H1 (cell line): ENCODE results near the gene CCDC12. TPM values are rescaled to one million over a fixed set of nuclear protein-coding genes. Genes with fewer than 3 reads are reported as not detected.

Experiments
- CTCF ChIA-PET: fragments of 300-600 bp; sonication (Branson Sonifier 250); formaldehyde crosslinking; loops from one replicate; lab custom pipeline; 2021; ENCODE audit not compliant: partially characterized antibody; lab: Charles Lee
- POLR2A ChIA-PET: fragments of 300-600 bp; sonication (Branson Sonifier 250); formaldehyde crosslinking; loops from one replicate; lab custom pipeline; 2021; ENCODE audit warnings: inconsistent platforms; ENCODE audit not compliant: partially characterized antibody; lab: Charles Lee
- DNase-seq, 2 experiments: peaks; one replicate each; pipeline versions ENCODE4 v3.0.0 to v3.0.0-alpha.2; 2010 to 2022; ENCODE audit warnings: low spot score in 2 of 2, low read depth in 1 of 2, mixed read lengths in 1 of 2
- FAIRE-seq: peaks from 2 replicates; lab custom pipeline; 2011; peaks lifted over from hg19 to GRCh38; lab: Jason Lieb, UNC
- H2AFZ ChIP-seq: 2 replicates; pipeline ENCODE4 v1.8.1; 2012; ENCODE audit warnings: low read length, inconsistent platforms
- H2AK5ac ChIP-seq: 2 replicates; pipeline ENCODE4 v1.6.1; 2013; ENCODE audit warnings: low read depth, low read length
- H2BK120ac ChIP-seq: replicated peaks from 2 replicates; pipeline ENCODE3; 2013; ENCODE audit warnings: low read depth, low read length, inconsistent platforms
- H2BK12ac ChIP-seq: 2 replicates; pipeline ENCODE4 v1.6.1; 2013; ENCODE audit warnings: low read depth, low read length
- H2BK15ac ChIP-seq: 2 replicates; pipeline ENCODE4 v1.6.1; 2013; ENCODE audit warnings: low read length
- H2BK20ac ChIP-seq: 2 replicates; pipeline ENCODE4 v1.6.1; 2013; ENCODE audit warnings: low read length
- H2BK5ac ChIP-seq: 2 replicates; pipeline ENCODE4 v1.6.1; 2013; ENCODE audit warnings: low read depth, low read length
- H3K14ac ChIP-seq: 2 replicates; pipeline ENCODE4 v1.6.1; 2013; ENCODE audit warnings: inconsistent platforms; ENCODE audit not compliant: insufficient read length
- H3K18ac ChIP-seq: 2 replicates; pipeline ENCODE4 v1.6.1; 2013; ENCODE audit warnings: low read length; ENCODE audit errors: extremely low read depth
- H3K23ac ChIP-seq: 2 replicates; pipeline ENCODE4 v1.6.1; 2013; ENCODE audit warnings: inconsistent platforms; ENCODE audit not compliant: insufficient read length
- H3K23me2 ChIP-seq: 2 replicates; pipeline ENCODE4 v1.6.1; 2013; ENCODE audit warnings: low read depth, low read length
- H3K27ac ChIP-seq: 2 replicates; pipeline ENCODE4 v1.6.1; 2011; ENCODE audit warnings: low read depth, low read length, inconsistent platforms
- H3K27me3 ChIP-seq, 4 experiments: replicated peaks in 1 of 4; 1 replicate in 1 of 4; 2 replicates in 3 of 4; pipeline versions ENCODE4 v1.6.1 to v1.8.1; 2011 to 2013; ENCODE audit warnings: low read length in 3 of 4, mild to moderate bottlenecking in 3 of 4, inconsistent platforms in 2 of 4, mixed read lengths in 2 of 4, moderate library complexity in 1 of 4; ENCODE audit not compliant: control insufficient read depth in 3 of 4, insufficient read depth in 3 of 4; ENCODE audit errors: extremely low read depth in 1 of 4
- H3K36me3 ChIP-seq, 4 experiments: 2 replicates each; pipeline versions ENCODE4 v1.6.1 to v1.8.1; 2011 to 2013; ENCODE audit warnings: mild to moderate bottlenecking in 4 of 4, low read length in 3 of 4, moderate library complexity in 2 of 4, control low read depth in 1 of 4, inconsistent platforms in 1 of 4; ENCODE audit not compliant: insufficient read depth in 4 of 4, control insufficient read depth in 2 of 4
- H3K4ac ChIP-seq: replicated peaks from 2 replicates; pipeline ENCODE3; 2013; ENCODE audit warnings: low read length, low read depth, mixed read lengths, inconsistent platforms; ENCODE audit not compliant: insufficient read length
- H3K4me1 ChIP-seq, 4 experiments: replicated peaks in 1 of 4; 1 replicate in 1 of 4; 2 replicates in 3 of 4; pipeline versions ENCODE4 v1.6.1 to v1.8.1; 2011 to 2013; ENCODE audit warnings: low read length in 3 of 4, inconsistent platforms in 2 of 4, mixed read lengths in 1 of 4; ENCODE audit not compliant: insufficient read depth in 4 of 4, control insufficient read depth in 3 of 4
- H3K4me2 ChIP-seq, 2 experiments: 2 replicates each; pipeline versions ENCODE4 v1.6.1 to v1.8.1; 2011 to 2013; ENCODE audit warnings: low read depth in 2 of 2, low read length in 2 of 2, control low read depth in 1 of 2, inconsistent platforms in 1 of 2, mild to moderate bottlenecking in 1 of 2; ENCODE audit not compliant: insufficient read depth in 1 of 2
- H3K4me3 ChIP-seq, 4 experiments: fragments of 200-600, 300-600 bp in 1 of 4; sonication (generic), shearing (Covaris generic), sonication (Bioruptor Twin) in 1 of 4; 2 replicates each; pipeline versions ENCODE4 v1.5.1 to v1.8.1; 2011 to 2016; ENCODE audit warnings: low read length in 4 of 4, low read depth in 3 of 4, control low read depth in 2 of 4, inconsistent platforms in 2 of 4, mild to moderate bottlenecking in 2 of 4, mixed read lengths in 1 of 4, moderate library complexity in 1 of 4; ENCODE audit not compliant: insufficient read depth in 2 of 4; ENCODE audit errors: extremely low read depth in 1 of 4
- H3K56ac ChIP-seq: replicated peaks from 2 replicates; pipeline ENCODE3; 2013; ENCODE audit warnings: low read depth, mild to moderate bottlenecking, mixed read lengths, low read length, inconsistent platforms; ENCODE audit not compliant: insufficient read length
- H3K79me1 ChIP-seq: 2 replicates; pipeline ENCODE4 v1.6.1; 2013; ENCODE audit warnings: low read depth, low read length, control low read depth
- H3K79me2 ChIP-seq, 2 experiments: 2 replicates each; pipeline versions ENCODE4 v1.6.1 to v1.8.1; 2012 to 2013; ENCODE audit warnings: low read length in 2 of 2, mild to moderate bottlenecking in 2 of 2, inconsistent platforms in 1 of 2; ENCODE audit not compliant: insufficient read depth in 2 of 2, control insufficient read depth in 1 of 2
- H3K9ac ChIP-seq, 4 experiments: replicated peaks in 1 of 4; 1 replicate in 1 of 4; 2 replicates in 3 of 4; pipeline versions ENCODE4 v1.6.1 to v1.8.1; 2011 to 2013; ENCODE audit warnings: low read depth in 3 of 4, low read length in 3 of 4, control low read depth in 2 of 4, mild to moderate bottlenecking in 2 of 4, moderate library complexity in 2 of 4, inconsistent platforms in 1 of 4; ENCODE audit errors: extremely low read depth in 1 of 4
- H3K9me3 ChIP-seq, 2 experiments: 2 replicates each; pipeline versions ENCODE4 v1.6.1 to v1.8.1; 2012 to 2013; ENCODE audit warnings: mild to moderate bottlenecking in 2 of 2, moderate library complexity in 2 of 2, control low read depth in 1 of 2, inconsistent platforms in 1 of 2, low read depth in 1 of 2, low read length in 1 of 2, mixed read lengths in 1 of 2; ENCODE audit not compliant: insufficient read depth in 2 of 2
- H4K20me1 ChIP-seq, 2 experiments: replicated peaks in 1 of 2; 2 replicates each; pipeline versions ENCODE3 to v1.8.1; 2011 to 2013; ENCODE audit warnings: inconsistent platforms in 2 of 2, low read length in 2 of 2, mild to moderate bottlenecking in 1 of 2; ENCODE audit not compliant: insufficient read depth in 2 of 2, control insufficient read depth in 1 of 2
- H4K5ac ChIP-seq: 2 replicates; pipeline ENCODE4 v1.6.1; 2013; ENCODE audit warnings: low read length, low read depth, mixed read lengths, inconsistent platforms; ENCODE audit not compliant: insufficient read length
- H4K8ac ChIP-seq: 2 replicates; pipeline ENCODE4 v1.8.0; 2013; ENCODE audit warnings: mild to moderate bottlenecking, moderate library complexity, low read length, inconsistent platforms; ENCODE audit not compliant: insufficient read depth; ENCODE audit errors: extremely low read depth
- H4K91ac ChIP-seq: replicated peaks from 2 replicates; pipeline ENCODE3; 2013; ENCODE audit warnings: low read length, mixed read lengths, inconsistent platforms; ENCODE audit not compliant: insufficient read length
- MAFK ChIP-seq: IDR thresholded peaks from 2 replicates; pipeline ENCODE4 v1.6.1; 2012; ENCODE audit warnings: low read depth, mild to moderate bottlenecking, improper control_type of control experiment, low read length
- TEAD4 ChIP-seq: IDR thresholded peaks from 2 replicates; pipeline ENCODE4 v1.6.1; 2012; ENCODE audit warnings: low read depth, low read length, inconsistent platforms, mixed read lengths
- WGBS, 2 experiments: shearing (Covaris generic) in 1 of 2; methylation state at CpG; one replicate each; pipeline versions ENCODE4 v1.1.6 to v1.1.7; 2013 to 2015; ENCODE audit warnings: low lambda C conversion rate in 2 of 2, mixed read lengths in 2 of 2, inconsistent platforms in 1 of 2, low coverage in 1 of 2, missing lambda C conversion rate in 1 of 2; ENCODE audit not compliant: insufficient replicate concordance in 2 of 2, insufficient coverage in 1 of 2, insufficient read length in 1 of 2; ENCODE audit errors: extremely low coverage in 1 of 2, missing lambda C conversion rate in 1 of 2; 5-methylcytosine and 5-hydroxymethylcytosine counted together
- polyA plus RNA-seq, 7 experiments: library from polyadenylated mRNA; depleted of rRNA in 3 of 7; stranded (reverse) in 5 of 7; unstranded in 2 of 7; fragments of >200 nt in 5 of 7; fragments of 200-250 nt in 2 of 7; gene quantifications; 1 replicate in 5 of 7; 2 replicates in 1 of 7; 4 replicates in 1 of 7; pipeline versions ENCODE4 v1.2.1 to v1.2.3, GENCODE V29; 2011 to 2013; ENCODE audit warnings: missing spikeins in 2 of 7, mixed read lengths in 2 of 7
- total RNA-seq: library from RNA; stranded (reverse); fragmentation: NEBNext Ultra II Directional; extraction: Animal tissue kit (Norgen Biotek cat#: 25700); gene quantifications from 2 replicates; pipeline ENCODE4 v1.2.1, GENCODE V29; 2021
- TF ChIP-seq, protein P1 (sequence below): IDR thresholded peaks from 2 replicates; pipeline ENCODE4 v1.6.1; 2012; ENCODE audit warnings: inconsistent platforms

CCDC12 gene
- total and polyA plus RNA-seq, 2 of the 8 experiments (the other 6 are each of a cell fraction or from before 2014, with no cell fraction given), result 29.5 to 41.3 TPM

DNA sequence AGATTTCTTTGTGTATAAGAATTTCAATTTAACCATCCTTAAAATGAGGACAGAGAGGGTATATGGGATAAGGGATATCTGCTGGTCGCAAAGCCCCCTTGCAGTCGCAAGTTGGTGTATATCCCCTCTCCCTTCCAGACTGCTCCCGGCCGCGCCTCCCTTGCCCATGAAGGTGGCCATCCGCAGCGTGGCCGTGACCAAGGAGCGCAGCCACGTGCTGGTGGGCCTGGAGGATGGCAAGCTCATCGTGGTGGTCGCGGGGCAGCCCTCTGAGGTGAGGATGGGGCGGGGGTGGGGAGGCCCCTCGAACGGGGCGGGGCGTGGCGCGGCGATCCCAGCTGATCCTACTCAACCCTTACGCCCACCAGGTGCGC lies 32.3 kb upstream of the CCDC12 start:
- H3K4me3 ChIP-seq, result peak overlapping the region in 3 of 4 experiments; percentile 14 to 63 (median 37); a peak in 4 of 8 replicates

More for the DNA sequence above, 32.3 kb upstream of the CCDC12 start:
- Histone ChIP-seq H3K9ac (peak overlapping the region in 1 of 4 experiments; percentile 16; a peak in 2 of 7 replicates), H4K91ac (no peak overlapping the region), H3K4me1 (peaks cover 0 to 9% (median 5%) of the 10 kb centered on the region in 4 experiments; a peak in 5 of 7 replicates), H3K14ac (no peak overlapping the region), H2AFZ (no peak overlapping the region), H3K79me1 (no peaks in the 10 kb centered on the region; the same call in 1 of the 2 replicates), H2BK12ac (no peak overlapping the region), H2AK5ac (no peak overlapping the region), H4K5ac (no peak overlapping the region), H3K56ac (no peak overlapping the region), H3K27ac (no peak overlapping the region), H3K23me2 (peaks cover 3% of the 10 kb centered on the region; the same call in 1 of the 2 replicates), H2BK120ac (no peak overlapping the region), H4K20me1 (peaks cover 0 to 6% of the 10 kb centered on the region in 2 experiments), H3K9me3 (no peaks in the 10 kb centered on the region), H2BK15ac (no peak overlapping the region), H3K4me2 (peak overlapping the region; percentile 74 to 80), H2BK20ac (no peak overlapping the region), H3K4ac (no peak overlapping the region), H2BK5ac (no peak overlapping the region), H3K23ac (no peak overlapping the region), H3K36me3 (peaks cover 4 to 20% (median 15%) of the 10 kb centered on the region in 4 experiments; a peak in 6 of 8 replicates), H3K79me2 (no peaks in the 10 kb centered on the region), H3K27me3 (no peaks in the 10 kb centered on the region), H4K8ac (no peak overlapping the region), H3K18ac (no peak overlapping the region; the same call in 1 of the 2 replicates)
- DNase-seq, result peak in 1 of 2 experiments; percentile 55
- TF ChIP-seq MAFK, result no peak
- TF ChIP-seq, protein P1, sequence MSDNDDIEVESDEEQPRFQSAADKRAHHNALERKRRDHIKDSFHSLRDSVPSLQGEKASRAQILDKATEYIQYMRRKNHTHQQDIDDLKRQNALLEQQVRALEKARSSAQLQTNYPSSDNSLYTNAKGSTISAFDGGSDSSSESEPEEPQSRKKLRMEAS, result peak; percentile 75
- TF ChIP-seq TEAD4, result no peak
- FAIRE-seq, result no peak
- CTCF ChIA-PET, result interaction anchor here (0.6 to 14.2 kb wide), 4 partner anchors 10 to 314 kb away, joined by 3 to 130 read pairs (median 6); partner anchors contain the start of genes CCDC12 and NBEAL2
- WGBS, 2 experiments, result 69% methylated on average over 13 of the region's 23 CpGs; no CpG with 5 or more reads in 1 of the 2 experiments
- POLR2A ChIA-PET, result interaction anchor here (0.6 to 2.2 kb wide), 22 partner anchors 9 to 372 kb away, joined by 3 to 15 read pairs (median 4); partner anchors contain the start of genes CCDC12, KLHL18, NBEAL2 and PTPN23
